CD4-positive, alpha-beta T cell treated with Interleukin-17A for 1 hour (primary cell): ENCODE data around the gene XYLT1.

Experiments used
- DNase-seq: peaks from one replicate; pipeline ENCODE4 v3.0.0-alpha.2; 2020

The XYLT1 gene

GRCh38 chr16:17304491-17305119, 166.2 kb downstream of the XYLT1 start:
- DNase-seq = no peak

- no peak for DNase-seq
These were observed 166.7 kb downstream of the XYLT1 start for GRCh38 chr16:17304106-17304490.

- DNase-seq = no peak
These were observed 167.7 kb downstream of the XYLT1 start for GRCh38 chr16:17303101-17303500.

GRCh38 chr16:17302620-17303019, 168.1 kb downstream of the XYLT1 start:
- no peak for DNase-seq

GRCh38 chr16:17302214-17302613, 168.5 kb downstream of the XYLT1 start:
- DNase-seq = no peak

- no peak for DNase-seq
These were observed 169.1 kb downstream of the XYLT1 start for GRCh38 chr16:17301593-17302135.

GRCh38 chr16:17301184-17301583, 169.6 kb downstream of the XYLT1 start:
- DNase-seq = no peak

- DNase-seq = no peak
These were observed 171.0 kb downstream of the XYLT1 start for GRCh38 chr16:17299790-17300189.

- DNase-seq = no peak
These were observed 172.5 kb downstream of the XYLT1 start for GRCh38 chr16:17298238-17298637.

GRCh38 chr16:17296431-17296830, 174.3 kb downstream of the XYLT1 start:
- DNase-seq = no peak

GRCh38 chr16:17295948-17296347, 174.8 kb downstream of the XYLT1 start:
- DNase-seq = no peak

- no peak for DNase-seq
These were observed 175.9 kb downstream of the XYLT1 start for GRCh38 chr16:17294856-17295255.

- DNase-seq = no peak
These were observed 176.8 kb downstream of the XYLT1 start for GRCh38 chr16:17293813-17294558.

GRCh38 chr16:17291289-17291688, 179.5 kb downstream of the XYLT1 start:
- no peak for DNase-seq

GRCh38 chr16:17289674-17290635, 180.8 kb downstream of the XYLT1 start:
- DNase-seq = no peak

- no peak for DNase-seq
These were observed 181.7 kb downstream of the XYLT1 start for GRCh38 chr16:17289050-17289449.

GRCh38 chr16:17287166-17287800, 183.5 kb downstream of the XYLT1 start:
- DNase-seq = no peak

- DNase-seq = no peak
These were observed 184.3 kb downstream of the XYLT1 start for GRCh38 chr16:17286443-17286842.

- no peak for DNase-seq
These were observed 187.7 kb downstream of the XYLT1 start for GRCh38 chr16:17283016-17283415.

GRCh38 chr16:17282247-17282646, 188.5 kb downstream of the XYLT1 start:
- no peak for DNase-seq

- no peak for DNase-seq
These were observed 189.7 kb downstream of the XYLT1 start for GRCh38 chr16:17281052-17281451.

- DNase-seq = no peak
These were observed 191.8 kb downstream of the XYLT1 start for GRCh38 chr16:17278988-17279387.

- DNase-seq = no peak
These were observed 192.8 kb downstream of the XYLT1 start for GRCh38 chr16:17277981-17278381.
